NCI-H128 (cell line): ENCODE results near the gene RPAP2.
"Not testable (repeated sequence)": the region's sequence is repeated elsewhere in the genome, so short reads cannot be mapped to it uniquely, and the experiment has no call there.

Source experiments
- DNase-seq: peaks from one replicate; lab custom pipeline; 2025; ENCODE audit not compliant: unreplicated experiment; lab: John Stamatoyannopoulos, UW

RPAP2 gene

DNA sequence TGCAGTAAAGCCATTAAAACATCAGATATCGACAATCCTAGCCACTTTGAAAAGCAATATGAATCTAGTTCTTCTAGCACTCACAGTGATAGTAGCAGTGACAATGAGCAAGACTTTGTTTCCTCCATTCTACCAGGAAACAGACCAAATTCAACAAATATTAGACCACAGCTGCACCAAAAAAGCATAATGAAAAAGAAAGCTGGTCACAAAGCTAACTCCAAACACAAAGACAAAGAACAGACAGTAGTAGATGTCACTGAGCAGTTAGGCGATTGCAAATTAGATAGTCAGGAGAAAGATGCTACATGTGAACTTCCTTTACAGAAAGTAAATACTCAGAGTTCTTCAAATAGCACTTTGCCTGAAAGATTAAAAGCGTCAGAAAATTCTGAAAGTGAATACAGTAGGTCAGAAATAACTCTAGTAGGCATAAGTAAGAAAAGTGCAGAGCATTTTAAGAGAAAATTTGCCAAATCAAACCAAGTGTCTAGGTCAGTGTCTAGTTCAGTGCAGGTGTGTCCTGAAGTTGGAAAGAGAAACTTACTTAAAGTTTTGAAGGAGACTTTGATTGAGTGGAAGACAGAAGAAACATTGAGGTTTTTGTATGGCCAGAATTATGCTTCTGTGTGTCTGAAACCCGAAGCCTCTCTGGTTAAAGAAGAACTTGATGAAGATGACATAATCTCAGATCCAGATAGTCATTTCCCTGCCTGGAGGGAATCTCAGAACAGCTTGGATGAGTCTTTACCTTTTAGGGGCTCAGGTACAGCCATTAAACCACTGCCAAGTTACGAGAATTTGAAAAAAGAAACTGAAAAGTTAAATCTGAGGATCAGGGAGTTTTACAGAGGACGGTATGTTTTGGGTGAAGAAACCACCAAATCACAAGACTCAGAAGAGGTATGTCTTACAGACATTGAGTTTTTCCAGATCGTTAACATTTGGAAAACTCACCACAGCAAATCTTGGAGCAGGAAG, 24.9 kb downstream of the RPAP2 start:
- no peak for DNase-seq

DNA sequence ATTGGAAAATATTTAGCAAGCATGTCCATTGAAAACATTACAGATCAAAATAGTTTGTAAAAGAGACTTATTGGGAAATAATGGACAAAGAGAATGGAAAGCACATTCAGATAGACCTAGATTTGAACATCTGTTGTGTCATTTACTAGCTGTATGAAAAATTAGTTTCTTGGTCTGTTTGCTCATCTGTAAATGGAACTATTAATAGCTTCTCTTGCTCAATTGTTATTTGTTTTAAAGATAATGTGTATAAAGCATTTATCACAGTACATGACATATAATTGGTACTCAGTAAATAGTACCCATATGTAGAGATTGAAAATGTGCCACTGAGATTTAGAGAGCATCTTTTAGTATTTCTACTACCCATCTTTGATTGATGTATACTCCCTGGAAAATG, 25.9 kb downstream of the RPAP2 start:
- no peak for DNase-seq

- DNase-seq: no peak
Observed at GRCh38 chr1:92326681-92327080, 27.8 kb downstream of the RPAP2 start.

DNA sequence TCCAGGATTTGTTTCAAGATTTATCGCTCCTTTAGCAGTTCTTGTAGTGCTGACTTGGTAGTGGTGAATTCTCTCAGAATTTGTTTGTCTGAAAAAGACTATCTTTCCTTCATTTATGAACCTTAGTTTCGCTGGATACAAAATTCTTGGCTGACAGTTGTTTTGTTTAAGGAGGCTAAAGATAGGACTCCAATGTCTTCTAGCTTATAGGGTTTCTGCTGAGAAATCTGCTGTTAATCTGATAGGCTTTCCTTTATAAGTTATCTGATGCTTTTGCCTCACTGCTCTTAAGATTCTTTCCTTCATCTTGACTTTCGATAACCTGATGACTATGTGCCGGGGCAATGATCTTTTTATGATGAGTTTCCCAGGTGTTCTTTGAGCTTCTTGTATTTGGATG, 28.9 kb downstream of the RPAP2 start:
- no peak for DNase-seq

DNA sequence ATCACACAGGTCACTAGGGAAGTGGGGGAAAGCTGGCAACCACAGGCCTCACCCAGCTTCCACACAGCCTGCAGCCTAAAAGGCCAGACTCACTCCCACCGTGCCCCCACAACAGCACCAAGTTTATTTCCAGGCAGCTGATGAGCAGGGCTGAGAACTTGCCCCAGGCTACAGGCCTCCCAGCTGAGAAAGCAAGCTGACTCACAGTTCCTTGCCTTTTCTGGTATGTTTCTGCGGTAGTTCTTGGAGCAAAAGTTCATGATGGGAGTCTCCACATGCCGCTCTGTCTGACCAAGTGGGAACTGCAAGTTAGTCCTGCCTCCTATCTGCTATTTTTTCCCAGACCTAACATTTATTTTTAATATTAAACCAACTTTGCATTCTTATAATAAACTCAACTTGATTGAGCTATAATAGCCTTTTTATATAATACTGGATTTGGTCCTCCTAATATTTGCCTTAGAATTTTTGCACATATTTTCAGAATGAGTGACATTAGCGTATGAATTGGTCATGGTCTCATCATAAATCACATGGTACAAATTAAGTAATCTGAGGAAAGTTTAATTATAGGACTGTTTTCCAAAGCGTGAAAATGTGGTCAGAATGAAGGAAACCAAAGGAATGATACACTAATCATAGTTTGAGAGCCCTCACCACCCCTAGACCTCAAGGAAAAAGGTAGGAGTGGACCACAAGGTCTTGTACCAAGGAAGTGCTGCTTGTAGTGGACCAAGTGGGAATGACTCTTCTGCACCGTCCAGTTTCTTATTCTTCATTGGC, 30.7 kb downstream of the RPAP2 start:
- DNase-seq: no peak

- DNase-seq: no peak
Observed at GRCh38 chr1:92333668-92334067, 34.8 kb downstream of the RPAP2 start.

DNA sequence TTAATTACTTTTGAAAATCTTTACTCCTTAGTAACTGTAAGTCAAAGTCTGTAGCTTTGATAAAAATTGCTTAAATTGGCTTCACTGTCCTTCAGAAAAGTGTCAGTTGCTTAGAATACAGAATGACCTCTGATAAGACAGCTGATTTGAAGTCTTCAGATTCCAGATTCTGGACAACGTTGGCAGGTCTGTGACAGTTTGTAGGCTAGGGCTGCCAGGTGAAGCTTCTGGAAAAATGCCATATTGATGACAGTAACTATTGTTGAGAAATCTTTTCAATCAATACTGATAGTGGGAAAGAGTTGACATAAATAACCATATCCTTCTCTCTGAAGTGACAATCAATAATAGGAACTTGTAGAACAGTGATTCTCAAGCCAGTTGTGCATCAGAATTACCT, 41.3 kb downstream of the RPAP2 start:
- no peak for DNase-seq

DNA sequence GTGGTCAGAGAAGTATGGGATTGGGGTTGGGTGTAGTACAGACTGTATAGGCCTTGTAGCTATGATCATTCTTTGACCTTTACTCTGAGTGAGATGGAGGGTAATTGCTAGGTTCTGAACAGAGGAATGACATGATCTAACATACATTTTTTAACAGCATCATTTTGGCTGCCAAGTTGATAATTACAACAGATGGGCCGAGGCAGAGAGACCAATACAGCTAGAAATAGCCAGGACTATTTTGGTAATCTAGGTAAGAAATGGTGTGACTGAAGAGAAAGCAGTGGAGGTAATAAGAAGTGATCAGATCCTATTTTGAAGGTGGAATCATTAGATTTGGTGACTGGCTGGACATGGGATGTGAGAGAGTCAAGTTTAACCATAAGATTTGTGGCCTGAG, 43.5 kb downstream of the RPAP2 start:
- DNase-seq: no peak

DNA sequence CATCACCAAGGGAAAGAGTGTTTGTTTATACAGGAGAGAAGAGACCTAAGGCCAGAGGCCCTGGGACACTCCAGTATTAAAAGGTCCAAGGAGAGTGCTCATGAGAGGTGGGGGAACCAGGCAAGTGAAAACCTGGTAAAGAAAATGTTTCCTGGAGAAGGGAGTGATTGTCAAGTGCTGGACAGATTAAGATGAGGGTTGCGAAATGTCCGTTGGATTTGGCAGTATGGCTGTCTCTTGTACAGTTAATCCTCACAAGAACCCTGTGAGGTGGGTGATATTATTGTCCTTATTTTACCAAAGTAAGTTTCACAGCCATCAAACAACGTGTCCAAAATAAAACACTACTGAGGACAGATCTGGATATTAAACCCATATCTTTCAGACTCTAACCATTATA, 44.2 kb downstream of the RPAP2 start:
- no peak for DNase-seq

DNA sequence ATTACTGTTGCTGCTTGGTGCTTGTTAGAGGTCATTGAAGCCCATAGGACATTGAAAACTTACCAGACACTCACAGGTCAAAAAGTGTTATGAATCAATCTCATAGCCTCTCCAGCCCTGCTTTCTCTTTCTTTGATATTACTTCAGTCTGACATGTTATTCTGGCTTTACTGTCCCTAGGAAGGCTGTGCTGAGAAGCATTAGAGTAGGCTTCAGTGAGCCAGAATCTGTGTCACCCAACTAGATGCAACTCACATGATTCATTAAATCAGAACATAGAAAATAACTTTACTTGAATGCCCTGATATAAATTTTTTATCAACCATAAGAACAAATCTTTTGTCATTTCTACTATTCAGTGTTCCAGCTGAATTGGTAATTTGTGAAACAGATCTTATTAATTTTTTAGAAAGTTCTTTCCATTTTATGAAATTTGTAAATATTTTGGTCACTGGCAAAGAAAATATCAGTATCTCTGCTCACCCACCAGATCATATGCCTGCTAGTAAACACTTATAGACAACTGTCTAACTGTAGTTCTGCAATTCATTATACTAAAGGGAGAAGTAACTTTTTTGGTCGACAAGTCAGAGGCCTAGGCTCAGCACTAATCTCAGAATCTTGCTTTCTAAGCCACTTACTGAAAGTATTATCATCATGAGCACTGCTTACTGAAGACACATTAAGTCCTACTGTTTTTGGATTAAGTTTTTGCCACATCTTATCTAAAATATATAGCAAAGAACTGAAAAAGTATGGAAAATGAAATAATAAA, 48.2 kb downstream of the RPAP2 start:
- no peak for DNase-seq

GRCh38 chr1:92352856-92353255, 54.0 kb downstream of the RPAP2 start:
- DNase-seq: no peak

- DNase-seq: no peak
Observed at GRCh38 chr1:92354259-92354658, 55.4 kb downstream of the RPAP2 start.

GRCh38 chr1:92356956-92357355, 58.1 kb downstream of the RPAP2 start:
- DNase-seq: no peak

GRCh38 chr1:92359382-92359781, 60.5 kb downstream of the RPAP2 start:
- DNase-seq: not testable (repeated sequence)

DNA sequence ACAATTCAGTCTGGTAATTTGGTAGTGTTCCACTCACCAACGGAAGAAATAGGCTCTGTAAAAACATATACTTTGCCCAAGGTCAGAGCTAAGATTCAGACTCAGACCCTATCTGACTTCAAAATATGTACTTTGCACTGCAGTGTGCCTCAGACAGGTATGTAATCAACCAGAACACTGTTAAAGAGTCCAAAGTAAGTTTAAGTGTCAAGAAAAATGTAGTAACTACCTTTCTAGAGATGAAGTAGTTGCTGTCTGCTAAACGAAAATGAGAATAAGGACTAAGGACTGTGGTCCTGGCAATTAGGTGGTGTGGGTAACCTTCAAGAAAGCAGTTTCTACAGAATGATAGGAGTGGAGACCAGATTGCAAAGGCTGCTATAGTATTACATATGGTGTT, 61.1 kb downstream of the RPAP2 start:
- no peak for DNase-seq

- no peak for DNase-seq
Observed at GRCh38 chr1:92362970-92363369, 64.1 kb downstream of the RPAP2 start.

DNA sequence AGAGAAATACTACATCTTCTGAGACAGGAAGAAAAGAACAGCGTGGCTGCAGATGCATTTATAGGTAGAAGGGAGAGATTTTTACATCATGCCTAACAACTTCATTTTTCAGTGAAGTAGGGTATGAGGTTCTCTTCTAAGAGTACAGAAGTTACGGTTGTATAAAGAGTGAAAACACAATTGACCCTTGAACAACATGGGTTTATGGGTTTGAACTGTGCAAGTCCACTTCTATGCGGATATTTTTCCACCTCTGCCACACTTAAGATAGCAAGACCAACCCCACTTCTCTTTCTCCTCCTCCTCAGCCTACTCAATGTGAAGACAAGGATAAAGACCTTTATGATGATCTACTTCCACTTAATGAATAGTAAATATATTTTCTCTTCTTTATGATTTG, 64.5 kb downstream of the RPAP2 start:
- no peak for DNase-seq

- no peak for DNase-seq
Observed at GRCh38 chr1:92365378-92366039, 66.7 kb downstream of the RPAP2 start.

DNA sequence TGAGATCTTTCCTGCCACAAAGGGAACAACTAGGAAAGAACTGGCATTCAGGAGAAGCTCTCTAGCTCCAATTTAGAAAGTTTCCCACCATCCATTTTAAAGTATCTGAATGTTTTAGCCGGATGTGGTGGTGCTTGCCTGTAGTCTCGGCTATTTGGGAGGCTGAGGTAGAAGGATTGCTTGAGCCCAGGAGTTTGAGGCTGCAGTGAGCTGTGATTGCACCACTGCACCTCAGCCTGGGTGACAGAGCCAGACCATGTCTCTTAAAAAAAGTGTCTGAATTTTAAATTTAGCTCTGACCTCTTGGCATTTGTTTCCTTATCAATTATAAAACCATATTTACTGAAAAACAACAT, 67.2 kb downstream of the RPAP2 start:
- no peak for DNase-seq

- no peak for DNase-seq
Observed at GRCh38 chr1:92367496-92367895, 68.6 kb downstream of the RPAP2 start.

GRCh38 chr1:92372164-92372563, 73.3 kb downstream of the RPAP2 start:
- no peak for DNase-seq
